Stimulated activated naive CD8-positive, alpha-beta T cell treated with anti-CD3 and anti-CD28 coated beads, Interleukin-15, amount 100 ng/mL, for 72 hours (primary cell): Measurements from ENCODE around the gene C12orf57.

Source experiments
- ATAC-seq: fragments of 150-1000 bp; cut with Tn5 transposase; 2 replicates; pipeline ENCODE4 v1.10.0; 2021; ENCODE audit warnings: mild to moderate bottlenecking, moderate library complexity
- DNase-seq, 2 donors: peaks; one replicate each; pipeline ENCODE4 v3.0.0; 2021 to 2022
- H3K27ac Mint-ChIP-seq, 2 donors: one replicate each; pipeline ENCODE4 v1.8.0; 2022; ENCODE audit warnings: mild to moderate bottlenecking in 2 of 2, mixed read lengths in 2 of 2, moderate library complexity in 2 of 2
- H3K27me3 Mint-ChIP-seq: one replicate; pipeline ENCODE4 v1.8.0; 2022; ENCODE audit warnings: mixed read lengths
- H3K4me1 Mint-ChIP-seq: one replicate; pipeline ENCODE4 v1.8.0; 2022; ENCODE audit warnings: mild to moderate bottlenecking, mixed read lengths
- H3K4me3 Mint-ChIP-seq, 2 donors: one replicate each; pipeline ENCODE4 v1.8.0; 2022; ENCODE audit warnings: mild to moderate bottlenecking in 2 of 2, mixed read lengths in 2 of 2, moderate library complexity in 1 of 2
- H3K9me3 Mint-ChIP-seq, 2 donors: one replicate each; pipeline ENCODE4 v1.8.0; 2022; ENCODE audit warnings: mixed read lengths in 2 of 2

Gene C12orf57

DNA sequence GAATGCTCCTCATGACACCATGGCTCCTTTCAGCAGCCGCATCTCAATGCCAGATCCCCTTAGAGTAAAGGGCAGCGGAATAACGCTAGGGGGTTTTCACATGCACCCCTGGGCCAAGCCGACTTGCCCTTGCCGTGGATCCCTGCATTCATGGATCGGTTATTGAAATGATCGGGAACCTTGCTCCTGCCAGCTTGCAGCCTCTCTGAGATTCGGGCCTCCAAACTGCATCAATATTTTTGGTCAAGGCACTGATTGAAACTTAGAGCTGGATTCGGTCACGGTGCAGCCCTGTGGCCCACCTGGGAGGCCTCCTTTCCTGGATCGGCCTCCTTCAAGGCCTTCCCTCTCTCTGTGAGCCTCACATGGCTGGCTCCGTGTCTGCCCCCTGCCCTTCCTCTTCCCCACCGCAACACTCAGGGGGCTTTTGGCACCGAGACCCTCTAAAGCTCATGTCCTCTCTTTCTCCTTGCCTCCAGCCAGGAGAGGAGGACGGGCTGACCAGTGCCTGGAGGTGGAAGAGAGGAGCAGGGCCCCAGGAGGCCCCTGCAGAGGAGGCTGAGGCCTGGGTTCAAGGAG lies 9.1 kb downstream of the C12orf57 start:
- Mint-ChIP-seq H3K4me3 (peak overlapping the region; percentile 93 to 95), H3K27ac (peak overlapping the region; percentile 90 to 94), H3K27me3 (no peaks in the 10 kb centered on the region), H3K4me1 (peaks cover 72% of the 10 kb centered on the region), H3K9me3 (no peaks in the 10 kb centered on the region)
- DNase-seq (peak in 1 of 2 donors; percentile 59), ATAC-seq (peak; percentile 2)

- DNase-seq (peak; percentile 69 to 86), ATAC-seq (peak; percentile 52)
- Mint-ChIP-seq H3K9me3 (no peaks in the 10 kb centered on the region), H3K27me3 (no peaks in the 10 kb centered on the region), H3K4me1 (peaks cover 72% of the 10 kb centered on the region), H3K4me3 (peak overlapping the region; percentile 93 to 95), H3K27ac (peak overlapping the region; percentile 94 to 97)
Measured at GRCh38 chr12:6953442-6954315, 9.9 kb downstream of the C12orf57 start.

DNA sequence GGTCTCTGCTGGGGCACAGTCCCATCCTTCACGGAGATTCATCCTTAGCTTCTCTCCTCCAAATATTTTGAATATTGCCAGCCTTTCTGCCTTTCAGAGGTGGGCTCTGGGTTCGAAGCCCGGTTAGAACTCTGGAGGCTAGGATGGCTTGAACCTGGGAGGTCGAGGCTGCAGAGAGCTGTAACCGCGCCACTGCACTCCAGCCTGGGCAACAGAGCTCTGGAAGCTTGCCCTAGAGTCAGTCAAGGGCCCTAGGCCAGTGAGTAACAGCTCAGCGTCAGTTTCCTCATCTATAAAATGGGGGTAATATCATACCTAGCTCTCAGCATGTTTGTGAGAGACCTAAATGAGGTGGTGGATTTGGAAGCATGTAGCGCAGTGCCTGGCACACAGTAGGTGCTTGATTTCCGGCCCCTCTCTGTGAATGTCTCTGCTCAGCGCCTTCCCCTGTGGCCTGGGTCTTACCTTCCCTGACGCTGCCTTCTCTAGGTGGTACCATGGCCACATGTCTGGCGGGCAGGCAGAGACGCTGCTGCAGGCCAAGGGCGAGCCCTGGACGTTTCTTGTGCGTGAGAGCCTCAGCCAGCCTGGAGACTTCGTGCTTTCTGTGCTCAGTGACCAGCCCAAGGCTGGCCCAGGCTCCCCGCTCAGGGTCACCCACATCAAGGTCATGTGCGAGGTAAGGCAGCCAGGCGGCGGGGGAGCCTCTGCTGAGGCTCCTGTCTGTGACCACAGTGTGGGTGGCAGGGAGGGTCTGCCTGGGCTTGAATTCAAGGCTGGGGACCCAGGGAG lies 10.7 kb downstream of the C12orf57 start:
- H3K27me3 Mint-ChIP-seq: no peaks in the 10 kb centered on the region
- ATAC-seq (no peak), DNase-seq (peak; percentile 33 to 39)
- H3K9me3 Mint-ChIP-seq: no peaks in the 10 kb centered on the region
- H3K4me3 Mint-ChIP-seq: peak overlapping the region; percentile 93 to 95
- peaks cover 72% of the 10 kb centered on the region for H3K4me1 Mint-ChIP-seq
- H3K27ac Mint-ChIP-seq: peak overlapping the region; percentile 94 to 97

GRCh38 chr12:6955108-6956020 lies 11.5 kb downstream of the C12orf57 start:
- DNase-seq (peak; percentile 17 to 33), ATAC-seq (no peak)
- H3K27ac Mint-ChIP-seq: peak overlapping the region; percentile 94 to 97
- H3K9me3 Mint-ChIP-seq: no peaks in the 10 kb centered on the region
- H3K4me1 Mint-ChIP-seq: peaks cover 72% of the 10 kb centered on the region
- no peaks in the 10 kb centered on the region for H3K27me3 Mint-ChIP-seq
- H3K4me3 Mint-ChIP-seq: peak overlapping the region; percentile 93 to 95

- ATAC-seq (no peak), DNase-seq (peak; percentile 12 to 38)
- Mint-ChIP-seq H3K4me3 (peak overlapping the region; percentile 93 to 95), H3K4me1 (peaks cover 75% of the 10 kb centered on the region), H3K27ac (peak overlapping the region; percentile 91 to 92), H3K27me3 (no peaks in the 10 kb centered on the region), H3K9me3 (no peaks in the 10 kb centered on the region)
Measured at GRCh38 chr12:6956021-6956727, 12.4 kb downstream of the C12orf57 start.

- H3K4me1 Mint-ChIP-seq: peaks cover 85% of the 10 kb centered on the region
- DNase-seq: peak; percentile 30 to 49
- H3K27ac Mint-ChIP-seq: peak overlapping the region; percentile 1 to 92
- H3K27me3 Mint-ChIP-seq: no peaks in the 10 kb centered on the region
- no peaks in the 10 kb centered on the region for H3K9me3 Mint-ChIP-seq
- no peak for ATAC-seq
- H3K4me3 Mint-ChIP-seq: peak overlapping the region; percentile 93 to 95
Measured at GRCh38 chr12:6957151-6957701, 13.4 kb downstream of the C12orf57 start.

DNA sequence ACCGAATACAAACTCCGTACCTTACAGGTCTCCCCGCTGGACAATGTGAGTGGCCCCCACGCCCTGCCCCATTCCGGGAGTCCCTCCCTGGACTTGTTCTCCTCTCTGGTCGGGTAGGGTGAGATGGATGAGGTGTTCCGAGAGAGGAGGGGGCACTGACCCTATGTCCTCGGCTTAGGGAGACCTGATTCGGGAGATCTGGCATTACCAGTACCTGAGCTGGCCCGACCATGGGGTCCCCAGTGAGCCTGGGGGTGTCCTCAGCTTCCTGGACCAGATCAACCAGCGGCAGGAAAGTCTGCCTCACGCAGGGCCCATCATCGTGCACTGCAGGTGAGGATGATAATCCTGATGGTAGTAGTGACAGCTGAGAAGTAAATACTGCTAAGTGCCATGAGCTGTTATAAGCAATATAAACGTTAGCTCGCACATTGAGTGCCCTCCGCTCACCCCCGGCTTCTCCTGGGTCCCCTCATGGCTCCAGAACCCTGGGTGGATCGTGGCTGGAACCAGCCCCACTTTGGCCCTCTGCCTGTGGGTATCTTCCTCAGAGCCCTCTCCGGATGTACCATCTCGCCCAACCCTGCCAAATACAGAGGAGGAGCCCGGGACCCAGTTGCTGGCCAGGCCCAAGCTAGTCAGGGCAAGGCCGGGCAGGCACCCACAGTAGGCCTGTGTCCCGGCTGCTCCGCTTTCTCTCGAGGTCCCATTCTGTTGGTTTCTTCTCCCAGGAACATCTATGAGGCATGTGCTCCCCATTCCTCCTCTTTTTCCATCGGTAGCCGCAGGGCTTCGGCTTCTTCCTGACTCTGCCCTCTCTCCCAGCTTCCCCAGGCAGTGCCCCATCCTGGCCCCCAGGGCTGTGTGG lies 14.2 kb downstream of the C12orf57 start:
- peak overlapping the region; percentile 94 to 98 for H3K27ac Mint-ChIP-seq
- ATAC-seq (no peak), DNase-seq (peak in 1 of 2 donors; percentile 33)
- H3K4me1 Mint-ChIP-seq: peaks cover 93% of the 10 kb centered on the region
- no peaks in the 10 kb centered on the region for H3K9me3 Mint-ChIP-seq
- peak overlapping the region; percentile 93 to 95 for H3K4me3 Mint-ChIP-seq
- H3K27me3 Mint-ChIP-seq: no peaks in the 10 kb centered on the region

- H3K27me3 Mint-ChIP-seq: no peaks in the 10 kb centered on the region
- DNase-seq: peak; percentile 31 to 34
Measured at GRCh38 chr12:6958609-6959057, 14.8 kb downstream of the C12orf57 start.

DNA sequence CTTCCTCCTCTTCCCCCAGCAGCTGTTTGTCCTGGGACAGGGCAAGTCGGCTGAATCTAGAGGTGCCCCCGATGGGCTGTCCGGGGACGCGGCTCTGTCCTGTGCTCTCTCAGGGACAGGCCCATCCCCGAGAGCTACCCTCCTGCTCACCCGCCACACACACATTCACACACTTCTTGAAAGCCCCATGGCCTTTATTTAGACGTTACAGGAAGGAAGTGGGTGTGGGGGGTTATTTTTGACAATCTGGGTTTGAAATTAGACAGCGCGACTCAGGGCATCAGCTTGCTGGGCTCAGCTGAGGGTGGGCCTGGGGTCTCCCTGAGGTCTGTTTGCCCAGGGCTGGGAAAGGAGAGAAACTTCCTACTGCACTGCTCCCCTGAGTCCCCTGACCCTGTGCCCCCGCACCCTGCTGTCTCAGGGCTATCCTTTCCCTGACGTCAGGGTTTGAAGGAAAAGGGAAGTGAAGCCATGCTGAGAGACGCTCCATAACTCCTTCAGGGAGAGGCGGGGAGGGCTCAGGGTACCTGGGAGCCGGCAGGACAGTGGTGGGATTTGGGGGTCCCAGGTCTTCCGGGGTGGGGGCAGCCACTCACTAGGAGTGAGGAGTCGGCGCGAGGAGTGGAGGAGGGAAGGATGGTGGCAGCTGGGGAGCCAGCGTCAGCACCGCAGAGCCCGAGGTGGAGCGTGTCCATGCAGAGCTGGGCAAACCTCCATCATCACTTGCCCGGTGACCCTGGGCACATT lies 15.4 kb downstream of the C12orf57 start:
- ATAC-seq (peak; percentile 66), DNase-seq (peak; percentile 68 to 82)
- H3K27ac Mint-ChIP-seq: peak overlapping the region; percentile 94 to 98

More at GRCh38 chr12:6958609-6959057, 14.8 kb downstream of the C12orf57 start:
- H3K4me3 Mint-ChIP-seq: peak overlapping the region; percentile 93 to 95
- H3K27ac Mint-ChIP-seq: peak overlapping the region; percentile 94 to 98
- no peaks in the 10 kb centered on the region for H3K9me3 Mint-ChIP-seq
- H3K4me1 Mint-ChIP-seq: peaks cover 97% of the 10 kb centered on the region
- no peak for ATAC-seq

GRCh38 chr12:6959805-6960592 lies 16.2 kb downstream of the C12orf57 start:
- Mint-ChIP-seq H3K4me1 (peaks cover 98% of the 10 kb centered on the region), H3K27ac (peak overlapping the region; percentile 28 to 95), H3K27me3 (no peaks in the 10 kb centered on the region), H3K4me3 (peak overlapping the region; percentile 93 to 95), H3K9me3 (no peaks in the 10 kb centered on the region)
- DNase-seq: no peak
- ATAC-seq: no peak

More for the DNA sequence above, 15.4 kb downstream of the C12orf57 start:
- Mint-ChIP-seq H3K4me3 (peak overlapping the region; percentile 93 to 95), H3K27me3 (no peaks in the 10 kb centered on the region), H3K9me3 (no peaks in the 10 kb centered on the region), H3K4me1 (peaks cover 98% of the 10 kb centered on the region)

- no peaks in the 10 kb centered on the region for H3K27me3 Mint-ChIP-seq
- no peaks in the 10 kb centered on the region for H3K9me3 Mint-ChIP-seq
- H3K27ac Mint-ChIP-seq: peak overlapping the region; percentile 98
- ATAC-seq (peak; percentile 31), DNase-seq (peak; percentile 54 to 64)
- peak overlapping the region; percentile 93 to 95 for H3K4me3 Mint-ChIP-seq
- H3K4me1 Mint-ChIP-seq: peaks cover 98% of the 10 kb centered on the region
Measured at GRCh38 chr12:6960593-6961277, 16.9 kb downstream of the C12orf57 start.
